ENCODE data around the gene CPO.
"Not testable (repeated sequence)": the region's sequence is repeated elsewhere in the genome, so short reads cannot be mapped to it uniquely, and the experiment has no call there.

The CPO gene, protein sequence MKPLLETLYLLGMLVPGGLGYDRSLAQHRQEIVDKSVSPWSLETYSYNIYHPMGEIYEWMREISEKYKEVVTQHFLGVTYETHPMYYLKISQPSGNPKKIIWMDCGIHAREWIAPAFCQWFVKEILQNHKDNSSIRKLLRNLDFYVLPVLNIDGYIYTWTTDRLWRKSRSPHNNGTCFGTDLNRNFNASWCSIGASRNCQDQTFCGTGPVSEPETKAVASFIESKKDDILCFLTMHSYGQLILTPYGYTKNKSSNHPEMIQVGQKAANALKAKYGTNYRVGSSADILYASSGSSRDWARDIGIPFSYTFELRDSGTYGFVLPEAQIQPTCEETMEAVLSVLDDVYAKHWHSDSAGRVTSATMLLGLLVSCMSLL

DNA sequence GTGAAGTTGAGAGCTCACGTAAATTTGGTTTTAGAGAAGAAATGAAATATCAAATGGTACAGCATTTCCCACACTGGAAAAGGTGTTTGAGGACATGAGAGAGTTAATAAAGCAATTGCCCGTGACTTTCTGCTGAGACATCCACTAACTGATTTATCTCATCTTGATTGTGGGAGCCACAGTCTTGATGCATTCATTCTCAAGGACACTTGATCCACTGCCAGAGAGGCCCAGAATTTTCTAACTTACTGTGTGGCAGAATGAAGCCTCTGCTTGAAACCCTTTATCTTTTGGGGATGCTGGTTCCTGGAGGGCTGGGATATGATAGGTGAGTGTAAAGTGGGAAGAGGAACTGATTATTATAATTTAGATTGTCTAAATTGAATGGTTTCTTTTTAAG lies at the start of gene CPO:
CPO (plus strand) TSS at position 179 of the 400 bp plus-strand sequence; CDS start at position 261, 82 bp downstream.
- DNase-seq, result no peak

DNA sequence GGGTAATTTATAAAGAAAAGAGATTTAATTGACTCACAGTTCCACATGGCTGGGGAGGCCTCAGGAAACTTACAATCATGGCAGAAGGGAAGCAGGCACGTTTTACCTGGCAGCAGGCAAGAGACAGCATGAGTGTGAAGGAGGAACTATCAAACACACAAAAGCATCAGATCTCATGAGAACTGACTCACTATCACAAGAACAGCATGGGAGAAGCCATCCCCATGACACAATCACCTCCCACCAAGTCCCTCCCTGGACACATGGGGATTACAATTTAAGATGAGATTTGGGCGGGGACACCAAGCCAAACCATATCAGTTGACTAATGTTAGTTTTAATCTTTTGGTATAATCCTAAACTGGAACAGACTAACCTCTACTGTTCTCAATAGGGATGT lies 49.1 kb upstream of the CPO start:
- no peak for DNase-seq

DNA sequence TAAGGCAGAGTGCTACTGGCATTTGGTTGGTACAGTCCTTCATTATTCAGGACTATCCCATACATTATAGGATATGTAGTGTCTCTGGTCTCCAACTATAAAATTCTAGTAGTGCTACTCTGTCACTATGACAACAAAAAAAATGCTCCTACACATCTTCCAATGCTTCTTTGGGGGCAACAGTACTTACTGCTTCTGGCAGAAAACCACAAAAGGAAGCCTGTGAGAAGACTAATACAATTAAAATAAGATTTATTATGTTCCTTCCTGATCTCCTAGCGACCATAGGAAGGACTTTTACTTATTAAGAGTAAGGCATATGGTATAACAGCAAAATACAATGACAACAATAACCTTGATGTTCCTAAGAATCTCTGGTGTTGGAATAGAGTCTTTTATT lies 48.4 kb upstream of the CPO start:
- DNase-seq, result no peak

DNA sequence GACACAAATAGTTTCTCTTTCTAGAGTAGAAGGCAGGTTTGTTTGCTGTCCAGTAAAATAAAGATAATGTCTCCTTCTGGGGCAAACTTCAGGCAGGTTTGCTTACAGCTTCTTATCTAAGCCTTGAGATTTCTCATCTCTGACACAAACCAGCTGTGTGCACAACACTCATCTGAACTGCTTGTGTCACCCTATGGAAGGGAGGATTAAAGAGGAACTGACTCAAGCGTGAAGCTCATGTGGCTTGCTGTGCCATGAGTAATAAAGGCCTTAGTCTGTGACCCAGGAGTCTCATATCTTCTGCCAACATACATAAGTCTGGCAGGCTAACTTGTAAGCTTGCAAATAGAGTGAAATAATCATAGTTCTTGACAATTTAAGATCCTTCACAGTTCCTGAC lies 24.2 kb upstream of the CPO start:
- DNase-seq, result no peak

DNA sequence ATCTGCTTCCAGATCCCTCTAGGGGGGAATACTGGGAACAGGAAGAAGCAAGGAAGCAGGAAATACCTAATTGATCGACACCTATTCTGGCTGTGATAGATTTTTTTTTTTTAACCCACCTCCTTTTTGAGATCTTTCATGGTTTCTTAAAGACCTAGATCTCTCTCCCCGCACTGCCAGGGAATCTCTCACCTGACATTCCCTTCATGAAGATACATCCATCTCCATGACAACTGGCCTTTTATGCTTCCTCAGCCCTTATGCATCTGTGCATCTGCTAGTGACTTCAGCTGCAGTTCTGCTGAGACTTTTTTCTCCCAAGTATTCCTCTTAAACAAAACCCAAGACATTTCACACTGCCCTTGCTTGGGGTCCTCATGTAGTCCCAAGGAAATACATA lies 21.1 kb upstream of the CPO start:
- DNase-seq, result no peak

DNA sequence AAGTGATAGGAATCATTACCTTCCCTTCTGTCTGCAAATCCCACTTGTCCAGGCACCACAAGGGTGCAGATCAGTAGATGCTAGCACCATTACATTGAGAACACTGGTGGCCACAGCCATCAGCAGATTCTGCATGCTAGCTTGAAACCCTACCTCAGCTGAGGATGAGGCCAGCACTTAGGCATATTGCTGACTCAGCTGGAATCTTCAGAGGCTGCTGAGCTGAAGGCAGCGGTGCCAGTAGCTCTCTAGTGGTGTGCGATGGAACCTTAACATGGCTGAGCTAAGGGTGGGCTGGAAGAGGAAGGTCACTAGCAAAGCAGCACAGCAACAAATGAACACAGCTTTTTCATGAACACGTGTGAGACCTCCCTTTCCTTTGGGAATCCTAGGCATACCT lies 19.0 kb upstream of the CPO start:
- DNase-seq, result no peak

DNA sequence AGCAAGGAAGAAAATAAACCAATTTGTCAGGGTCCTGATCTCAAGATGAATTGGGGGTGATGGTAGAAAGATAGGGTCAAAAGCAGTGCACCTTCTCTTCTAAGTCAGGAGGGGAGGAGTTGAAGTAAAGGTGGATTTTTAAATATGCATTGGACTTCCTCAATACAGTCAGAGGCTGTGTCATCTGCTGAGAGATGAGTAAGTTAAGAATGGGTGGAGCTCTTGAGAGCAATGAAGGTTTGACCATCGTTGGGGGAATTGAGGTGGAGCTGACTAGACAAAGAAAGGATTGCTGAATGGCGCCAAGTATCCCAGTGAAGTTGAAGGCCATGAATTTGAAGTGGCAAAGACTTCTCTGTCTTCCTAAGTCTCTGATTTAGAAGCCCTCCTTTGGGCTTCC lies 18.4 kb upstream of the CPO start:
- DNase-seq, result no peak

DNA sequence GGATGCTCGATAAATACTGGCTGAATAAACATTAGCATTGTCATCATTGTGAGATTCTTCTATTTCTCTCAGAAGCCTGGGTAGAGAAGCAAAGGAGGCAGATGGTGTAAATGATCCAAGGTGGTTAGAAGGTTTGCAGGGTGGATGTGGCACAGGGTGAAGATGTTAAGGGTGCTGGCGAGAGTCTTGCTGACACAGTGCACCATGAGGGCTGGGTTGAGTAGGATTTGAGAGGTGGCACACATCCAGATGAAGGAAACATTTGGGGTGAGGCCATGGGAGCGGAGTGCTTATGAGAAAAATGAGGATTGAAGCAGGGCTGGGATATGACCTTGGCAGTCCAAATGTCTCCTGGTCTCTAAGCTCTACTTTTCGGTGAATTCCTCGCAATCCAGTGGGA lies 17.8 kb upstream of the CPO start:
- DNase-seq, result no peak

DNA sequence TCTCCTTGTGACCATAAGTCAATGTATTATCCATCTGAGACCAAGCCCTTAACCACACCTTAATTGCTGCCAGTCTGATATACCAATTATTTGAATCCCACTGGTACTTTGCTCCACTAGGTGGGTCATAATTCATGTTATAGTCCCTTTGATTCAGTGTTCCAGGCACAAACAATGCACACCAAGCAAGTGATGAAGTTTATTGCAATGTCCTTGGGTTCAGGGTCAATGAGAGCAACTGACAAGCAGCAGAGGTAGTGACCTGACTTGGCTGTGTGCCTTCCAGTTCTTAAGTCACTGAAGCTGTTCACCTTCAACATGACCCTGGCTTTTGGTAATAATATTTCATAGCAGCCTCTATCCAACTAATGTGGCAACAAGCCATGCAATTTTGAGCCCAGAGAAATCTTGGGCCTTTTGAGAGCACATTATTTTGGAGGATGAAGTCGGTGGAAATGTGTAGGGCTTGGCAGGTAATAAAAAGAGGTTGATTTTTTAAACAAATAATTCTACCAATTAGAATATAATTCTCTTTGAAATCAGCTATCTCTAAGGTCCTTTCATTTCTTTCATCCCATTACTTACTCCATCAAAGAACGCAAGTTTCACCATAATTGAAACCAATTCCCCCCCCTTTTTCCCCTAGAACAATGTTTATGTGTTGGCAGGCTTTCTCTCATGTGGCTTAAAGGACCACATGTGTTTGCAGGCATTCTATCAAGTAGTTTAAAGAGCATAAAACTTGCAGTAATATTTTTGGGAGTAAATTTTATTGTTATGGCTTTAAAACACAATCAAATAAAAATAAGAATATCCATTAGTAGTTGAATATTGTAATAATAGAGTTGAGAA lies 3.1 kb upstream of the CPO start:
- DNase-seq, result no peak

DNA sequence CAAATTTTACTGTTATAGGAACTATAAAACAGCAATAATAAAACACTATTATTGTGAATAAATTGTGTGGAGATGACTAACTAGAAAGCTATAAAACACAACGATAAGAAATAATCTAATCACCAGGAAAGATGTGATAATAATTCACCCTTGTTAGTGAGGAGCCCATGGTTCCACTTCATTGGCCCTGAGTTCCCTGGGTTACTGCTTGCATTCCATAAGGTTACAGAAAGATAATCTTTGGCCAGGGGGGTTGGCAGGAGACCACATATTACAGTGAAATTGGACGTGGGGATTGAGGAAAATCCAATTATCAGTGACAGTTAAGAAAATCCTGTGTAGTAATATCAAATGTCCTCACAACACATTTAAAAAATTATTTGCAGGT lies 2.5 kb upstream of the CPO start:
- DNase-seq, result no peak

DNA sequence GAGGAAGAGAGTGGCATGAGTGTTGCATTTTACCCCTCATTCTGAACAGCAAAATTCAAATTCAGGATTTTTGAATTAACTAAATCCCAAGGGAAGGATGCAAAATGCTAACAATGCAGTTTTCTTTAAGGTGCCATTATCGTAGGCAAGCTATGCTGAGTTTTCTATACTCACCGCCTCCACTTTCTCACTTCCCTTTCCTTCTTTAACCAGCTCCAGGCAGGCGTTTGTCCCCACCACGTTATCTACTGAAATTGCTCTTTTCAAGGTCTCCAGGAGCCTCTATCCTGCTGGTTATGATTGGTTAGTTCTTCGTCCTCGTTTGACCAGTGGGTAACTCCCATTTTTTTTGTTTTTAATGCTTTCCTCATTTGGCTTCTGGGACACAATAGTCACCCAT lies 1.8 kb upstream of the CPO start:
- no peak for DNase-seq

DNA sequence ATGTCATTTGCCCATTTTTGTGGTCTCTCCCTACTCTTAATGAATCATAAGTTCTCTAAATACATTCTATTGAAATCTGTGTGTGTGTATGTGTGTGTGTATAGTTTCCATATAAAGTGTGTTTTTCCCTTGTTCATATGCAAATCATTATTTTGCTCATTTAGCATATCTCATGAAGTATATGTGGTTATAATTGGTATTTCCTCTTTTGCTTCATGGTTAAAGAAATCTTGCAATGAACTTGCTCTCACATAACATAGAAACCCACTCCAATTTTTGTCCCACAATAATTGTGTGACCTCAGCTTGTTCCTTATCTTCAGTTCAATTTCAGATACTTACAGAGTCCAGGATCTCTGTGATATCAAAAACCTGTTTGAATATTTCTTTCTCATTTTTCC lies 1.2 kb downstream of the CPO start:
- no peak for DNase-seq

DNA sequence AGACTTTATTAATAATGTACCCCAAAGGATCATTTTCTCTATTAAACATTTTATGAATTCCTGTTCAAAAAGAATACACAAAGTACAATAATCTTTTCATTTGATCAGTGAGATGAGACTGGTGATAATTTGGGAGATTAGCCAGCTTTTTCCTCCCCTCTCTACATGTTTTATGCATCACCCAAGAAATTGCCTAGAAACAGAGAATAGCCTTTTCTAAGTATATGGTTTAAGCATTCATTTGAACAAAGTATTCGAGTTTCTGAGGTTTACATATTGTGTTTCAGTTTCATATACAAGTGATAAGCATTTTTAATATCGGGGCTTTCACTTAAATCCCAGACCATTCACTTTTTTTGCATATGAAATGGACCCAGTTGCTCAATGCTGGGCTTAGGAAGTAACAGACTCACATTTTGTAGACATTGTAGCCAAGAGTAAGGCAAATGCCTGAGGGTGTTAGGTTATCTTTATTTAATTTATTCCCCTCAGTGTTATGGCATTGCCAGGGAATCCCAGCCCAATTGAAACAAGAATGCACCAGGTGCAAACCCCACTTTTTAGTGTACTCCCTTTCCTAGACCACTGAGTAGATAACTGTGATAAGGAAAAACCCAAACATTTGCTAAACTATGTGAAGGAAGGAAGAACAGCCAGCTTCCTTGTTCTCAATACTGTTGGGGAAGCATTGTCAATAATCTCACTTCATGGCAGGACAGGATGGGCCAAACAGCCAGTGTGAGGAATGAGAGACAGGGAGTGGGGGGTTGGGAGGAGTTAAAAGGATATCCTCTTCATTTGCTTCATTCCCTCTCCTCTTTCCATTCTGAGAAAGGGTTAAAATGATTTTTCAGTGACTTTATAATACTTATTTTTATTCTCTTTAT lies 3.5 kb downstream of the CPO start:
- DNase-seq, result no peak

DNA sequence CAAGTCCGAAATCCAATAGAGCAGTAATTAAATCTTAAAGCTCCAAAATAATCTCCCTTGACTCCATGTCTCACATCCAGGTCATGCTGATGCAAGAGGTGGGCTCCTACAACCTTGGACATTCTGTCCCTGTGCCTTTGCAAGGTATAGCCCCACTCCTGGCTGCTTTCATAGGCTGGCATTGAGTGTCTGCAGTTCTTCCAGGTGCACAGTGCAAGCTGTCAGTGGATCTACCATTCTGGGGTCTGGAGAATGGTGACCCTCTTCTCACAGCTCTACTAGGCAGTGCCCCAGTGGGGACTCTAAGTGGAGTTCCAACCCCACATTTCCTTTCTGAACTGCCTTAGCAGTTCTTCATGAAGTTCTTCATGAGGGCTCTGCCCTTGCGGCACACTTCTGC lies 14.1 kb downstream of the CPO start:
- not testable (repeated sequence) for DNase-seq

DNA sequence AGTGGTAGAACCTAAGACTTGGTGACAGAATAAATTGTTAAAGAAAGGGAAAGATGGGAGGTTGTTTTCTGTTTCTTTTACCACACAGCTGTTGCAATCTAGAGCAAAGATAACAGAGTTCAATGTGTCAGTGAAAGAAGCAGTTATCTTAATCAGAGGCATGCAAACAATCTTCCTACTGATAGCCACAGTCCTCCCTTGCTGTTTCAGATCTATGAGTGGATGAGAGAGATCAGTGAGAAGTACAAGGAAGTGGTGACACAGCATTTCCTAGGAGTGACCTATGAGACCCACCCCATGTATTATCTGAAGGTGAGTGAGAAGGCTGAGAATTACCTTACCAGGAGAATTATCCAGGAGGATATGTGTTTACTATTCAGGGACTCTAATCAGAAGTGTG lies 15.9 kb downstream of the CPO start:
- no peak for DNase-seq

DNA sequence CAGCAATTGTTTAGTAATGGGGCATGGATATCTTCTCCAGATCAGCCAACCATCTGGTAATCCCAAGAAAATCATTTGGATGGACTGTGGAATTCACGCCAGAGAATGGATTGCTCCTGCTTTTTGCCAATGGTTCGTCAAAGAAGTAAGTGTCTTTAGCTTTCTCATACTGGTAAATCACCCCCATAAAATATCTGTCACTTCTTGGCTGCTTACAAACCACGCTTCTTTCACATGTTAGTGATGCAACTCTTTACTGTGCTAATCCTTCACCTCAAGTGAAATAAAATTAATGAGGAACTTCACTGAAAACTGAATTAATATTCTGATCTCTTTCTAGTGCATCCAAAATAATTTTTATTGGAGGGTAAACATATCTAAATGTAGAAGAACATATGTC lies 18.9 kb downstream of the CPO start:
- no peak for DNase-seq

DNA sequence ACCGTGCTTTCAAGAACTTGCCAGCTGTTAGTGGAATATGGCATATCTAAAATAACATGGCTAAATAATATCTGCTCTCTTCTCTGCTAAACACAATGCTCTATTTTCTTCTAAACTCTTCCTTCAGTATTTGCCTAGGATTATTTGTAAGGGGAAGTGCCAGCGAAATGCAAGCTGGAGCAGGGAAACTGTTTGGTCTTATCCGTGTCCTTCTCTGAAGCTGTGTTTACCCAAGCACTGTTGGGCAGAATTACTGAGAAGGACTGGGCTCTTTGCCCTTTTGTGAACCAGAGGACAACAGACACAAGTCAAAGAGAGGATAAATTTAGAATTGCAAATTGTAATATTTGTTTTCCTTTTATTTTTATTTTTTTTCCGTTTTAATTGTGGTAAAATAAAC lies 23.6 kb downstream of the CPO start:
- no peak for DNase-seq

DNA sequence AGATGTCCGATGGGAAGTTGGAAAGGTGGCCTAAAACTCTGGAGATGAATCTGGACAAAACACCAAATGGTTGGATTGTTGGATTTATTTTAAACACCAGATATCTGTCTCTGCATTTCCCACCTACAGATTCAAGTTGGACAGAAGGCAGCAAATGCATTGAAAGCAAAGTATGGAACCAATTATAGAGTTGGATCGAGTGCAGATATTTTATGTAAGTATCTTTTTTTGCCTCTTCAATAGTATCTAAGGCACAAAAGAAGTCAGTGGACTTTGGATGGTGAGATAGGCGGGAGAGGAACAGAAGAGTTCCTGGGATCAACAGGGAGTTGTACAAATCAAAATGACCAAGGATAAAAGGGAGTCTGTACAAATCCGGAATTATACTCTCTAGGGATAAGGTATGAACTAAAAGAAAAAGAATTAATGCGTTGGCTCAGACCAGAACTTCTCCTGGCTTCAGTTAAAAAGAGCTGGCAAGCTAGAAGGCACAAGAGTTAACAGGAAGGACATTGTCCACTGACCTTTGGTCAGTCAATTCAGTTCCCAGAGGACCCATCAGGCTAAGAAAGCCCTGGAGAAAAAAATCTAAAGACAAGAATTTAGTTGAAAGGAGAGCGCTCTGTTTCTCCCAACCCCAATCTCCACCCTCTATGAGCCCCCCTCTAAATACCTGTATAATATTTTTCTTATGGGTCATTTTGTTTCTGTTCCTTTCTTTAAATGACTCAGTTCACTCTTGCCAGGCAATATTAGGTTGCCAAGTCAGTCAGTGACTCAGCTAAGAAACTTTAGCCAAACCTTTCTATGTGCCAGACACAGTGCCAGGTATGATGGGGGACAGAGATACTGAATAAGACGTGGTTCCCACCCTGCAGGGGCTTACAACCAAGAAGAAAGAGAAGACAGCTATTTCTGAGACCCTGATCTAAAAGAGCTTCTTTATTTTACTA lies 29.1 kb downstream of the CPO start:
- no peak for DNase-seq

DNA sequence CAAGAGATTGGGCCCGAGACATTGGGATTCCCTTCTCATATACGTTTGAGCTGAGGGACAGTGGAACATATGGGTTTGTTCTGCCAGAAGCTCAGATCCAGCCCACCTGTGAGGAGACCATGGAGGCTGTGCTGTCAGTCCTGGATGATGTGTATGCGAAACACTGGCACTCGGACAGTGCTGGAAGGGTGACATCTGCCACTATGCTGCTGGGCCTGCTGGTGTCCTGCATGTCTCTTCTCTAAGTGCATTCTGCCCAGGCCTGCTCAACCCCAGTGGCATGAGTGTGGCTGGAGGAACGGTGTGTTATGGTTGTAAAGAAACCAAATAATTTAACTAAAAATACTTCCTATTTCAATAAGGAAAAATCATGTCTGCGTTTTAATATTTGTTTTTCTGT lies 29.9 kb downstream of the CPO start:
- DNase-seq, result no peak

DNA sequence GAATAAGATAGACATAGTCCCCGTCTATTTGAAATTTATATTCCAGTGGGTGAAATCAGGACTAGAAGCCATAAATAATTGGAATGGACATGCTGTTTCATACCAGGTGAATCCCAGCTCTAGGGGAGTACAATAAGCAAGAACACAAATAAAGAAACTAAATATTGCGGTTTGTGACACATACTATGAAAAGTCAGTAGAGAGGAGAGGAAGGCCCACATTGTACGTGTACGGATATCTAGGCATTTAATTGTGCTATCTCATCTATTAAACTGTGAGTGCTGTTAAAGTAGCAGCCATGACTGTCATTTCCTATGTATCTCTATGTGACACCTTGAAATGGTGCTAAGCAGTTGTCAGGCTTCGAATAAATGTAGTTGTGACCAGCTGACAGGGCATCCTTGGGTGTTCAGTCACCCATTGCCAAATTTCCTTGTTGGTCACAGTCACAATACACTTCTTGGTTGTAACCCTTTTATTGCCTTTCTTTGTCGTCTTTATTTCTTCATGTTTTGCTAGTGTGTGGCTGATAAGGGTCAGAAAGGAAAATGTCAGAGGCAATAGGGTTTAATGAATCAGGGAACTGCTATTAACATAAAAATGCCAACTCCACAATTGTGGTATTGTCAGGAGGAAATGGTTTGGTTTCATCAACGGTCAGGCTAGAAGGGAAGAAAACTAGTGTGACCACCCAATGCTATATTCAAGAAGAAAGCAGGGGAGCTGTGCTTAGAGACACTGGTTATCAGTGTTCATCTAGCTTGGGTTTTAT lies 31.5 kb downstream of the CPO start:
- DNase-seq, result no peak

DNA sequence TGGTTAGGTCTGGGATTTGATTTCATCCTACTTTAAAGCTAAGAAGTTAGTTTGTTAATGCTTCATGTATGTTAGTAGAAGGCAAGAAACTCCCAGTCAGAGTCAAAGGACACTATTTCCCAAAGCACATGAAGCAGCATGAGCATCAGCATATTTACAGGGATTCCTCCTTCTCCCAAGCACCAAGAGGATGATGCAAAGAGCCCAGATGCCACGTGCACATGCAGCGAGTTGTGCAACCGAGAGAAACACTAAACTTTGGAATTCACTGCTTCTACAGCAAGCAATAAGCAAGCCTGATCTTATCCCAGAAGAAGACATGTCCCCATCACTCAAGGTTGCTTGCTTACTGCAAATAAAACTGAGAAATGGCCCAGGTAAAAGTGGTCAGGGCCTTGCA lies 32.5 kb downstream of the CPO start:
- DNase-seq, result no peak
